Stimulated activated CD8-positive, alpha-beta memory T cell treated with anti-CD3 and anti-CD28 coated beads, Interleukin-4, amount 100 ng/mL, for 4 hours (primary cell): Measurements from ENCODE around the gene PTMS.

Experiments used
- DNase-seq, 2 donors: peaks; one replicate each; pipeline ENCODE4 v3.0.0-alpha.2; 2020; ENCODE audit warnings: low read depth in 2 of 2, low spot score in 1 of 2

PTMS gene

DNA sequence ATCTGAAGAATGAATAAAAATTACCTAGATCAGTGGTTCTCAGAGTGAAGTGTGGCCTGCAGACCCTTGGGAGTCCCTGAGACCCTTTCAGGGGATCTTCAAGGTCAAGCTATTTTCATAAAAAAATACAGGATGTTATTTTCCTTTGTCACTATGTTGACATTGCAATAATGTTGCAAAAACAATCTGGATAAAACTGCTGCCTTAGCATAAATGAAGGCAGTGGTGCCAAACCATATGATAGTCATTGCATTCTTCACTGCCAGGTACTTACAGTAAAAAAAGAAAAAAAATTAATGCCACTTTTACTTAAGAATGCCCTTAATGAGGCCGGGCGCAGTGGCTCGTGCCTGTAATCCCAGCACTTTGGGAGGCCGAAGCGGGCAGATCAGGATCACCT, 21.1 kb downstream of the PTMS start:
- DNase-seq = no peak

DNA sequence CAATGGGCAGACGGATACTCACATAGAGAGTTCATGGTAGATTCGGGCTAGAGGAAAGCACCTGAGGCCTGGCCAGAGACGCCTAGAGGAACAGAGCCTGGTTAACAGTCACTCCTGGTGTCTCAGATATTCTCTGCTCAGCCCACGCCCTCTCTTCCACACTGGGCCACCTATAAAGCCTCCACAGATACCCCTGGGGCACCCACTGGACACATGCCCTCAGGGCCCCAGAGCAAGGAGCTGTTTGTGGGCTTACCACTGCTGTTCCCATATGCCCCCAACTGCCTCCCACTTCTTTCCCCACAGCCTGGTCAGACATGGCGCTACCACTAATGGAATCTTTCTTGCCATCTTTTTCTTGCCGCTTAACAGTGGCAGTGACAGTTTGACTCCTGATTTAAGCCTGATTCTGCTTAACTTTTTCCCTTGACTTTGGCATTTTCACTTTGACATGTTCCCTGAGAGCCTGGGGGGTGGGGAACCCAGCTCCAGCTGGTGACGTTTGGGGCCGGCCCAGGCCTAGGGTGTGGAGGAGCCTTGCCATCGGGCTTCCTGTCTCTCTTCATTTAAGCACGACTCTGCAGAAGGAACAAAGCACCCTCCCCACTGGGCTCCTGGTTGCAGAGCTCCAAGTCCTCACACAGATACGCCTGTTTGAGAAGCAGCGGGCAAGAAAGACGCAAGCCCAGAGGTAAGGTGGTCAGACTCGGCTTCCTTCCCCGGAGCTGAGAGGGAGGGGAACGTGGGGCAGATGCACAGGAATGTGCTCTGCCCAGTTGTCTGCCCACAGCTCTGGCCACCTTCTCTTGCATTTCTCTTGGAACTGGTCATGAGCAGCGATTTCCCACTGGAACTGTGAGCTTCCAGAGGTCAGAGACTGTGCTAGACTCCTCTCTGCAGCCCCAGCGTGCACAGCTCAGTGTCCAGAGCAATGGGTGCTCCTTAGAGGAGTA, 23.1 kb downstream of the PTMS start, which contains the start of gene CD4:
CD4 (plus strand) TSS at position 557 of the 953 bp plus-strand sequence. CDS start 10,611 bp downstream, outside the sequence.
- no peak for DNase-seq

DNA sequence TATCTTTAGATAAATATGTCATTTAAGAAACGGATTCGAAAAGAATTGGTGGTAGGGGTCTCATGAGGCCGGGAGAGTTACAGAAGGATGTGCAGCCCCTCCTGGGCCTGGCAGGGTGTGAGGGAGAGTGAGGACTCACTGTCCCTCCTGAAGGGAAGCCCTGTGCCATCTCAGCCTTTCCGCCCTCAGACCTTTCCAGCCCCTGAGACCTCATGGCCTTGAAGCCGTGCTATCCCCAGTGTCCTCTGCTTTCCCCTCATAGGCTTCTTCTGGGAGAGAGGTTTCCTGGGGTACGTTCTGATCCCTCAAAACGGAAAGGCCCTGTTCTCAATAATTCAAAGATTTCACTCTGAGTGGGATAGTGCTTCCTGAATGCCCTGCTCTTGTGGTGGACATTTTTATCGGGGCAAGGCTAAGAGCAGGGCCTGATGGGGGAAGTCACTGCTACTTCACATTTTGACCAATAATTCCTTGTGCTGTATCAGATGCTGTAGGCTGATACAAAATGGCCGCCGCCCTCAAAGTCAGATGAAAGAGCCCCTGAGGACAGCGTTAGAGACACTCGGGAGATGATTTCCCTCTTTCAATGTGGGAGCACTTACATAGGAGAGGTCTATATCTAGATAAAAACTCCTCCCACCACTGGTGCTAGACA, 24.5 kb downstream of the PTMS start:
- no peak for DNase-seq

DNA sequence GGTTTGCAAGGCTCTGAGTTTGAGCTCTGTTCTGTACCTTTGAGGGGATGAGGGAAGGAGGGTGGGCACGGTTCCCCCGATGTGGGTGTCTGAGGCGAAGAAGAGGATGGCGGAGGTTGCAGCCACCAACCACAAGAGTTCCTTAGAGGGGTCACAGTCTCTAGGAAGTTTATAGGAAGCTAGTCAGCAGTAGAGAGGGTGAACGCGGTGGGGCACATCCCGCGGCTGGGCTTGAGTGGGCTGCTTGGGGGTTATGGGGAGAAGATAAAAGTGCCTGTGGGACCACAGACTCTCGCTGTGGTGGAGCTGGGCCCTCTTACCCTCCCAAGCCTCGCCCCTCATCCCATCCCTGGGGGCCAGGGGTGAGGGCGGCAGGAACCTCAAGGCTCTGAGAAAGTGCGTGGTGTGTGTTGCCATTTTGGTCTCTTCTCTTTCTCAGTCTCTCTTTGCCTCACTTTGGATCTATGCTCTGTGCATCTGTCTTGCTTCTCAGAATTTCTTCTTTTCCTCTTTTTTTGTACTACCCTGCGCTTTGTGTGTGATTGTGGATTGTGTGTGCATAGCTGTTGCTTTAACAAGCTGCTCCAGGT, 25.9 kb downstream of the PTMS start:
- no peak for DNase-seq

DNA sequence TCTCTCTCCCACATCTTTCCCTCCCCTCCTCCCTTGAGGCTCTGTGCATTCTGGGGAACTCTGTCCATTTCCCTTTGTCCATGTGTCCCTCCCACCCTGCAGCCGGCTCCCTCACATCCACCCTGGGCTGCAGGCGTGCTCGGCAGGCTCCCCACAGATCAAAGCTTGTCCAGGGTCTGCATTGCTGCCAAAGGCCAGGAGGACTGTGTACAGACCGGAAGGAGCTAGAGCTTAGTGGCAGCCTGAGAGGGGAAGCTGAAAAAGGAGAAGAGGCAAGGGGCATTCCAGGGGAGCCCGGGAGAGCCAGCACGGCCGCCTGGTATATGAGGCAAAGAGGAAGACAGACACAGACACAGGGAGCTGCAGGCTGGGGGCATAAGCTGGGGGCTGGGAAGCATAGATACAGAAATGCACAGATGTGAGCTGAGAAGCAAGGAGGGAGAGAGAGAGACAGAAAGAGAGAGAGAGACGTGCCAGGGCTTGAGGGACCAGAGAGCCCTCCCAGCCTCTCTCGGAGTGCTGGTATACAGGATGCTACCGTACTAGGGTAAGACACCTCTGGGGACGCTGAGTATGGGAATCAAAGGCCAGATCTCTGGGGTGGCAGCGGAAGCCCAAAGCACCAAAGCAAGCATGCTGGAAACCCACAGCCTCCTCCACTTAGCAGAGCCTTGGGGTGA, 26.5 kb downstream of the PTMS start:
- DNase-seq = no peak

DNA sequence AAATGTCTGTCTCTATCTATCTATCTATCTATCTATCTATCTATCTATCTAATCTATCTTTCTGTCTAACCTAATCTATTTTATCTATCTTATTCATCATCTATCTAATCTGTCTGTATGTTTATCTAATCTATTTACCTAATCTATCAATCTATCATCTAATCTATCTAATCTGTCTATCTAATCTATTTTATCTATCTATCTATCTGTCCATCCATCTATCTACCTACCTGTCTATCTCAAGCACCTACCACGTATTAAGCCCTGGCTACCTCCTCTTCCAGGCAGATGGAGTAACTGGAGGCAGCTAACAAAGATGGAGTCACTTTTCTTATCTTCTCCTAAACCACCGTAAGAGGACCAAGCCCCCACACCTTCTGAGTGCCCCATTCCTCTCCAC, 28.9 kb downstream of the PTMS start:
- no peak for DNase-seq

DNA sequence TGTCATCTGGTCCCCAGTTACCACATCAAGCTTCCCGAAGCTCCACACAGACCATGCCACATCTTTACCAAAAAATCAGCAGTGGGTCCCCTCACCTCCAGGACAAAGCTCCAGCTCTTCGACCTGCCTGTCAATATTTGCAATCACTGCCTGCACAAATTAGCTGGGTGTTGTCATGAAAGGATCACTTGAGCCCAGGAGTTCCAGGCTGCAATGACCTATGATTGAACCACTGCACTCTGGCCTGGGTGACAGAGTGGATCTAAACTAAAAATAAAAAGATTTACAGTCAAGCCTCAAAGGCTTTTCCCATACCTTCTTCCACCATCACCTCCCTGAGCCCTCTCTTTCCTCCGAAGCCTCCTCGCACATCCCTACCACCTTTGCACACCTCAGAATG, 30.4 kb downstream of the PTMS start:
- DNase-seq = no peak

DNA sequence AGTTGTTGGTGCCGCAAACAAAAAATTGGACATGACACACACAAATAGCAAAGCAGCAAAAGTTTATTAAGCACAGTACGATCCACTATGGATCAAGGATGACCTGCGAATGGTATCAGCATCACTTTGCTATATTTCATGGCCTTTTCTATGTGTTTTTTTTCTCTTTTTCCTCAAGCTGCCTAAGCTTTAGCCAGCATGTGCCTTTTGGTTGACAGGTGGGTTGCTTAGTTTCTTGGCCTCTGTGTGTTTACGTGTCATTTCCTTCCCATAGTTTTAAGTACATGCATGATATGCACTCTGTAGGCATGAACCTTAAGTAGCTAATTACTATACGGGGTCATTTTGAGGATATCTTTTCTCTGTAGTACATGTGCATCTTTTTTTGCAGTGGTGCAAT, 33.0 kb downstream of the PTMS start:
- no peak for DNase-seq

DNA sequence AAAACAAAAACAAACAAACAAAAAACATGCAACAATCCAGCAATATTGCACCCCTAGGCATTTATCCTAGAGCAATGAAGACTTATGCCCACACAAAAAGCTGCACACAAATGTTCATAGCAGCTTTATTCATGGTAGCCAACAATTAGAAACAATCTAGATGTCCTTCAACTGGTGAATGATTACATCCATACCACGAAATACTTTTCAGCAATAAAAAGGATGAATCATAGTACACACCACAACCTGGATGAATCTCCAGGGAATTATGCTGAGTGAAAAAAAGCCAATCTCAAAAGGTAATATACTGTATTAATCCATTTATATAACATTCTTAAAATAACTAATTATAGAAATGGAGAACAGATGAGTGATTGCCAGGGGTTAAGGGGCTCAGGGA, 41.0 kb downstream of the PTMS start:
- DNase-seq = no peak

DNA sequence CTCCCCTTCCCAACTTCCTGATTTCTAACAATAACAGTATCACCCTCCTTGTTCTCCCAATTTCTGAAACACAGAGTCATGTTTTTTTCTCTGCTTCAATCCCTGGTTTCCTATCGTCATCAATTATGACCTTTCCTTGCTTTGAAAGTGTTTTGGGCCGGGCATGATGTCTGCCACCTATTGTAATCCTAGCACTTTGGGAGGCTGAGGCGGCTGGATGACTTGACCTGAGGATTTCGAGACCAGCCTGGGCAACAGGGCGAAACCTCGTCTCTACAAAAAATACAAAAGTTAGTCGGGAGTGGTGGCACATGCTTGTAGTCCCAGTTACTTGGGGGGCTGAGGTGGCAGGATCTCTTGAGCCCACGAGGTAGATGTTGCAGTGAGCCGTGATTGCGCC, 42.9 kb downstream of the PTMS start:
- no peak for DNase-seq

DNA sequence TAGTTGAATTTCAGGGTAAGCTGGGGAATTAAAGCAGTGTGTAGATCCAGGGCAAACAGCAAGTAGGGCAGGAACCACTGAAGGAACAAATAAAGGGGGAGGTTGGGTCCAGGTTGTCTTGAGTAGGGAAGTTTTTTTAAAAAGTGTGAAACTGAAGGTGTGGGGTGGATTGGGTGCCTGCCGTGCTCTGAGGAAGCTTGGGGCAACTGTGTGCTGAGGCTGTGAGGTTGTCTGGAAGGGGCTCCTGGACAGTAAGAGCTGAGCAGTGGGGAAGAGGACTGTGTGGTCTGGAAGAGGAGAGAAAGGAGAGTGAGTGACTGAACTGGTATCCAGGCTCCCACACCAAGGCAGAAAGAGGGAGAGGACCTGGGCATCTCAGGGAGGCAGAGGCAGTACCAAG, 44.6 kb downstream of the PTMS start:
- no peak for DNase-seq

DNA sequence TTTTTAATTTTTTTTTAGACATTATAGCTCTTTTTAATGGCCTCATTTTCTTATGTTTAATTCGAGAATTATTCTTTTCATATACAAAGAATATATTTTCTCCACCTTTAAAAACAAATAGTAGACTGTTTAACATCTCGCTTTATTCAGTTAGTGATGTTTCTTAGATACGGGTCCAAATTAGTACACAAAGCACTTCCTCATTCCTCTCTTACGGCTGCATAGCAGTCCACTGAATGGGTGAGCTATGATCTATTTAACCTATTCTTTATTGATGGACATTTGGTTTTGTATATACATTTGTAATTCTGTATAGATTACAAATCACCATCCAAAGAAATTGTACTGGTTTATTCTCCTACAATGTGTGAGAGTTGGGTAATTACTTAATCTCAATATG, 47.2 kb downstream of the PTMS start:
- no peak for DNase-seq

DNA sequence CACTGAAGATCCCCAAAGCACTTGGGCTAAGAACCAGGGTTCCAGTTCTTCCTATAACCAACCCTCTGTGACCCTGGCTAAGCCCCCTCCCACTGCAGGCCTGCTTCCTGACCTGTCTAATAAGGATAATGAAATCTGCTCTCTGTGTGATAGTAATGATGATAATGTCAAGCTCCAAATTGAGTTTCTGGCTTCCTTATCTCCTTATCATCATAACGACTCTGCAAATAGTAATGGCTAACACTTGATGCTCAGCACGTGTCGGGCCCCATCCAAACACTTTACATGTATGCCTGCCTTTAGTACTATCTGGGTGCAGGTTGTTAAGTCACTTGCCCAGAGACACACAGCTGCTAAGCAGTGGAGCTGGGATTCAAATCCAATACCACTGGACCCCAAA, 50.4 kb downstream of the PTMS start:
- no peak for DNase-seq

DNA sequence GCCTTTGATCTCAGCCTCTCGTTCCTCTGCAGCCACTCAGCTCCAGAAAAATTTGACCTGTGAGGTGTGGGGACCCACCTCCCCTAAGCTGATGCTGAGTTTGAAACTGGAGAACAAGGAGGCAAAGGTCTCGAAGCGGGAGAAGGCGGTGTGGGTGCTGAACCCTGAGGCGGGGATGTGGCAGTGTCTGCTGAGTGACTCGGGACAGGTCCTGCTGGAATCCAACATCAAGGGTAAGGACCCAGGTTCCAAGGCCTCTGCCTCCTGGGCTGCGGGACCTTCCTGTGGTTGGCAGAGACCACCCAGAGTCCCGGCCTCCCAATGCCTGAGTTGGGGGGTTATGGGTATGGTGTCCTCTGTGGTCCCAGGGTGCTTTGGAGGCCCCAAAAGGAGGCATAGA, 50.9 kb downstream of the PTMS start:
- DNase-seq = no peak

DNA sequence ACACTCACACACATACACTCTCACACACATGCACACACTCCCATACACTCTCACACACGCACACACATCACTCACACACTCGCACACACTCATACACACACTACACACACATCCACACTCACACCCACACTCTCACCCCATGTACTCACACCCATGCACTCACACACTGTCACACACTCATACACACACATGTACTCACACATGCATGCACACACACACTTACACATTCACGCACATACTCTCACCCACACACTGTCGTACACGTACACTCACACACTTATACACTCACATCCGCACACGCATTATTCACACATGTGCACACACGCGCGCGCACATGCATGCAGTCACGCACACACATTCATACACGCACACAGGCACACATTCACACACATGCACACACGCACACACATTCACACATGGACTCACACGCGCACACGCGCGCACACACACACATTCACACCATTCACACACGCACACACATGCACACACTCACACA, 51.5 kb downstream of the PTMS start:
- DNase-seq = no peak

DNA sequence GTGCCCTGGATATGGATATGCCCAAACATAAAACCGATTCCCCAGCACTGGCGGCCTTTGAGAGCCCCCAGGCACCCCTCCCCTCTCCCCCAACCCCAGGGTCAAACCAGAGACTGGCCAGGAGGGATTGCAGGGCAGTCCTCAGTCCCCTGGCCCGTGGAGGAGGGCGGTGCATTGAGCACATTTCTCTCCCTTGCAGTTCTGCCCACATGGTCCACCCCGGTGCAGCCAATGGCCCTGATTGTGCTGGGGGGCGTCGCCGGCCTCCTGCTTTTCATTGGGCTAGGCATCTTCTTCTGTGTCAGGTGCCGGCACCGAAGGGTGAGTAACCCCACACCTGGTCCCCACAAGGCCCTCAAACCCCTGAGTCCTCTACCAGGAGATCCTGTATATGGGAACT, 52.1 kb downstream of the PTMS start:
- DNase-seq = no peak

DNA sequence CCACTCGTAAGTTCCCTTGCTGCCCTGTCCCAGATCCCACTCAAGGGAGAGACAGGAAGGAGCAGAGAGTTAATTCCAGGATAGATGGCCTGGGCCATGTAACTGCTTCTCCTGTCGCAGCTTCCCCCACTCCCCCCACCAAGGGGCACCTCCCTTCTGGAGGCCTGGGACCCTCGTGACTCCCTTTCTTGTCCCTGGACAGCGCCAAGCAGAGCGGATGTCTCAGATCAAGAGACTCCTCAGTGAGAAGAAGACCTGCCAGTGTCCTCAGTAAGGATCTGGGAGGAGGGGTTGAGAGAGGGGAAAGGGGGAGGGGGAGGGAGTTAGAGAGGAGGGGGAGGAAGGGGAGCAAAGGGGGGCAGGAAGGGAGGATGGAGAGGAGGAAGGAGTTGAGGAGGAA, 52.5 kb downstream of the PTMS start:
- DNase-seq = no peak

DNA sequence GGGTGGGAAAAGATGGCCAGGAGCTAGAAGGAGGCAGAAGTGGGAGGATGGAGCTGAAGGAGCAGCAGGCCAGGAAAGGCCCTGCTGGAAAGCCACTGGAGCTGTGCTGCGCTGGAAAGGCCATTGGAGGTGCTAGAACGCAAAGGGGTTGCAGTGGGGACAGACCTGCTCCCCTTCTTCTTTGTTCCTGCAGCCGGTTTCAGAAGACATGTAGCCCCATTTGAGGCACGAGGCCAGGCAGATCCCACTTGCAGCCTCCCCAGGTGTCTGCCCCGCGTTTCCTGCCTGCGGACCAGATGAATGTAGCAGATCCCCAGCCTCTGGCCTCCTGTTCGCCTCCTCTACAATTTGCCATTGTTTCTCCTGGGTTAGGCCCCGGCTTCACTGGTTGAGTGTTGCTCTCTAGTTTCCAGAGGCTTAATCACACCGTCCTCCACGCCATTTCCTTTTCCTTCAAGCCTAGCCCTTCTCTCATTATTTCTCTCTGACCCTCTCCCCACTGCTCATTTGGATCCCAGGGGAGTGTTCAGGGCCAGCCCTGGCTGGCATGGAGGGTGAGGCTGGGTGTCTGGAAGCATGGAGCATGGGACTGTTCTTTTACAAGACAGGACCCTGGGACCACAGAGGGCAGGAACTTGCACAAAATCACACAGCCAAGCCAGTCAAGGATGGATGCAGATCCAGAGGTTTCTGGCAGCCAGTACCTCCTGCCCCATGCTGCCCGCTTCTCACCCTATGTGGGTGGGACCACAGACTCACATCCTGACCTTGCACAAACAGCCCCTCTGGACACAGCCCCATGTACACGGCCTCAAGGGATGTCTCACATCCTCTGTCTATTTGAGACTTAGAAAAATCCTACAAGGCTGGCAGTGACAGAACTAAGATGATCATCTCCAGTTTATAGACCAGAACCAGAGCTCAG, 53.2 kb downstream of the PTMS start:
- no peak for DNase-seq

DNA sequence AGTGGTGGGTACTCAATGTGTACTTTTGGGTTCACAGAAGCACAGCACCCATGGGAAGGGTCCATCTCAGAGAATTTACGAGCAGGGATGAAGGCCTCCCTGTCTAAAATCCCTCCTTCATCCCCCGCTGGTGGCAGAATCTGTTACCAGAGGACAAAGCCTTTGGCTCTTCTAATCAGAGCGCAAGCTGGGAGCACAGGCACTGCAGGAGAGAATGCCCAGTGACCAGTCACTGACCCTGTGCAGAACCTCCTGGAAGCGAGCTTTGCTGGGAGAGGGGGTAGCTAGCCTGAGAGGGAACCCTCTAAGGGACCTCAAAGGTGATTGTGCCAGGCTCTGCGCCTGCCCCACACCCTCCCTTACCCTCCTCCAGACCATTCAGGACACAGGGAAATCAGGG, 54.0 kb downstream of the PTMS start:
- no peak for DNase-seq
